Upper lobe of right lung (tissue), 1 donor: ENCODE measurements around the gene STX11. TPM values are rescaled to one million over a fixed set of nuclear protein-coding genes. Genes with fewer than 3 reads are reported as not detected.
"Not testable (repeated sequence)": the region's sequence is repeated elsewhere in the genome, so short reads cannot be mapped to it uniquely, and the experiment has no call there.

Experiments used
- ATAC-seq: fragments of 200-7000 bp; cut with Tn5 transposase; one replicate; pipeline ENCODE4 v1.9.1; 2020; ENCODE audit warnings: mild to moderate bottlenecking, moderate library complexity
- DNase-seq: peaks from one replicate; pipeline ENCODE4 v3.0.0-alpha.2; 2020
- H3K27ac ChIP-seq: fragments of 200-600 bp; one replicate; pipeline ENCODE4 v1.8.0; 2022
- H3K27me3 ChIP-seq: fragments of 200-600 bp; one replicate; pipeline ENCODE4 v1.8.0; 2022; ENCODE audit warnings: mild to moderate bottlenecking
- H3K36me3 ChIP-seq: fragments of 200-600 bp; one replicate; pipeline ENCODE4 v1.8.0; 2022
- H3K4me1 ChIP-seq: fragments of 200-600 bp; one replicate; pipeline ENCODE4 v1.8.0; 2022
- H3K4me3 ChIP-seq: fragments of 200-600 bp; one replicate; pipeline ENCODE4 v1.8.0; 2022; ENCODE audit warnings: mild to moderate bottlenecking
- H3K9me3 ChIP-seq: fragments of 200-600 bp; one replicate; pipeline ENCODE4 v1.8.0; 2022
- intact Hi-C: fragments of 100-400 bp; cut with DNase I; formaldehyde crosslinking; loops from one replicate; pipeline ENCODE4 v1.11.0; 2022
- total RNA-seq: library from RNA; stranded (reverse); fragmentation: NEBNext Ultra II Directional; extraction: Animal tissue kit (Norgen Biotek cat#: 25700); gene quantifications from one replicate; pipeline ENCODE4 v1.2.1, GENCODE V29; 2021
- TF ChIP-seq, protein P1 (sequence below): fragments of 200-600 bp; IDR thresholded peaks from one replicate; pipeline ENCODE4 v1.8.0; 2022; ENCODE audit warnings: antibody characterized with exemption
- donor health status: DM: no; HTN: yes; CAD: no; lungs with severe emphysema.

The STX11 gene
- total RNA-seq, 1 donor from 2014 or later, result 49.6 TPM

DNA sequence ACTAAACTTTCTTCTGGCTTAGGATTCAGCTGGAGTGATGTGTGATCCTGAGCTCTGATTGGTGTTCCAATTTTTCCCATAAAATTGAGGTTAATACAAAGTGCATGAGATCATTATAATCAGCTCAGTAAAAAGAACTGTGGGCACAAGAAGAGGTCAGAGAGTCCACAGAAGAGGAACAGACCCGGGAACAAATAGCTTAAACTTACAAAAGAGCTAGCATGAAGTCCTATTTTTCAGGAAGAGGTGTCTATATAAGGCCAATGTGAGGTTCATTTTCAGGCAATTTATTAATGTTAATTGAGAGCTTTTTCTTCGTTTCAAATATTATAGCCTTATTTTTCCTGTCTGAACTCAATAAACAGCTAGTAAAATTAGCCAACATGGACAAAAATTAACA, 26.9 kb upstream of the STX11 start:
- no peaks in the 10 kb centered on the region for H3K36me3 ChIP-seq
- no peaks in the 10 kb centered on the region for H3K27me3 ChIP-seq
- intact Hi-C loops, result no loop called here
- no peak overlapping the region for H3K27ac ChIP-seq
- peak; percentile 50 for ATAC-seq
- no peaks in the 10 kb centered on the region for H3K4me1 ChIP-seq
- no peak overlapping the region for H3K4me3 ChIP-seq
- no peak for DNase-seq
- TF ChIP-seq, protein P1, sequence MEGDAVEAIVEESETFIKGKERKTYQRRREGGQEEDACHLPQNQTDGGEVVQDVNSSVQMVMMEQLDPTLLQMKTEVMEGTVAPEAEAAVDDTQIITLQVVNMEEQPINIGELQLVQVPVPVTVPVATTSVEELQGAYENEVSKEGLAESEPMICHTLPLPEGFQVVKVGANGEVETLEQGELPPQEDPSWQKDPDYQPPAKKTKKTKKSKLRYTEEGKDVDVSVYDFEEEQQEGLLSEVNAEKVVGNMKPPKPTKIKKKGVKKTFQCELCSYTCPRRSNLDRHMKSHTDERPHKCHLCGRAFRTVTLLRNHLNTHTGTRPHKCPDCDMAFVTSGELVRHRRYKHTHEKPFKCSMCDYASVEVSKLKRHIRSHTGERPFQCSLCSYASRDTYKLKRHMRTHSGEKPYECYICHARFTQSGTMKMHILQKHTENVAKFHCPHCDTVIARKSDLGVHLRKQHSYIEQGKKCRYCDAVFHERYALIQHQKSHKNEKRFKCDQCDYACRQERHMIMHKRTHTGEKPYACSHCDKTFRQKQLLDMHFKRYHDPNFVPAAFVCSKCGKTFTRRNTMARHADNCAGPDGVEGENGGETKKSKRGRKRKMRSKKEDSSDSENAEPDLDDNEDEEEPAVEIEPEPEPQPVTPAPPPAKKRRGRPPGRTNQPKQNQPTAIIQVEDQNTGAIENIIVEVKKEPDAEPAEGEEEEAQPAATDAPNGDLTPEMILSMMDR, result no peak
- no peaks in the 10 kb centered on the region for H3K9me3 ChIP-seq

DNA sequence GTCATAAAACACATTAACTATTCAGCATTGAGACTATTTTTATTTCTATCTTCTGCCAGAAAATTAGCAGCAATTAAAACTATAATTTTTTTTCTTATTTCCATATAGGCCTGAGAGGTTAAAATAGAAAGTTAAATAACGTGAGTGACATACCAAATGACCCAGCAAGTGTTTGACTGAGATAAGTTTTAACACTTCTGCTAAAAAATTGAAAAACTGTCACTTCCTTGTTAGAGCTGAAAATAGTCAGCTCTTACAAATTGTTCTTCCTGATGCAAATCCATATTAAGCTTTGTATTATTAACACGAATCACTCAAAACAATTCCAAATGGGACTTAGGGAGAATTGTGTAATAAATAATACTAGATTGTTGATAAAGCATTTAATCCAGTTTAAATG, 26.5 kb upstream of the STX11 start:
- Histone ChIP-seq H3K4me1 (no peaks in the 10 kb centered on the region), H3K9me3 (no peaks in the 10 kb centered on the region), H3K27me3 (no peaks in the 10 kb centered on the region), H3K36me3 (no peaks in the 10 kb centered on the region), H3K4me3 (no peak overlapping the region), H3K27ac (no peak overlapping the region)
- TF ChIP-seq, protein P1, result no peak
- no peak for ATAC-seq
- intact Hi-C loops, result no loop called here
- no peak for DNase-seq

DNA sequence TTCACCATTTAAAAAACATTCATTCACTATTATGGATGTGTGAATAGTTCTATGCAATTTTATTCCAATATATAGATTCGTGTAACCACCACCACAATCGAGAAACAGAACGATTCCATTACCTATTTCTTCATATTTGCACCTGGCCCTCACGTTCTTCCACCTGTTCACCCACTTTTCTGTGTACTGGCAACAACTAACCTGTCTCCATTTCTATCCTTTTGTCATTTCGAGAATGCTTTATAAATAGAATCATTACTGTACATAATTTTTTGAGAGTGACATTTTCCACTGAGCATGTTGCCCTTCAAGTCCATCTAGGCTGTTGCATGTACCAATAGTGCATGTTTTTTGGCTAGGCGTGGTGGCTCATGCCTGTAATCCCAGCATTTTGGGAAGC, 23.2 kb upstream of the STX11 start:
- no peaks in the 10 kb centered on the region for H3K27me3 ChIP-seq
- H3K36me3 ChIP-seq, result no peaks in the 10 kb centered on the region
- TF ChIP-seq, protein P1, result no peak
- H3K27ac ChIP-seq, result no peak overlapping the region
- no peaks in the 10 kb centered on the region for H3K9me3 ChIP-seq
- H3K4me3 ChIP-seq, result no peak overlapping the region
- ATAC-seq, result no peak
- no peaks in the 10 kb centered on the region for H3K4me1 ChIP-seq
- intact Hi-C loops, result no loop called here
- DNase-seq, result no peak

DNA sequence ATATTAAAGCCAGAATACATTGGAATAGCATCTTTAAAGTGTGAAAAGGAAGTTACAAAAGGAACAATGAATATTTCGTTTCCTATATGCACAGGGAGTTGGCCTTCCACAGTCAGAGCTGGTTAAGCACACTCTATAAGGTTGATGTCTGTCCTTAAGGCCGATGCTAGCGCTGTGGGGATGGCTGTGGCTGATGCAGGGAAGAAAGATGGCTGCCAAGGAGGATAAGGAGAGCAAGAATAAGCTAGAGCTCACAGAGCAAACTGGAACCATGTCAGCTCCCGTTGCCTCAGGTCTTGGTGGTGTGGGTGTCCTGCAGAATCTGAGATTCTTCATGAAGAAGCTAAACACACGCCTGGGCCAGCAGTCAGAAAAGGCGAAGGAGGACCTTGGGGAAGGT, 20.8 kb upstream of the STX11 start:
- TF ChIP-seq, protein P1, result no peak
- DNase-seq, result no peak
- intact Hi-C loops, result no loop called here

DNA sequence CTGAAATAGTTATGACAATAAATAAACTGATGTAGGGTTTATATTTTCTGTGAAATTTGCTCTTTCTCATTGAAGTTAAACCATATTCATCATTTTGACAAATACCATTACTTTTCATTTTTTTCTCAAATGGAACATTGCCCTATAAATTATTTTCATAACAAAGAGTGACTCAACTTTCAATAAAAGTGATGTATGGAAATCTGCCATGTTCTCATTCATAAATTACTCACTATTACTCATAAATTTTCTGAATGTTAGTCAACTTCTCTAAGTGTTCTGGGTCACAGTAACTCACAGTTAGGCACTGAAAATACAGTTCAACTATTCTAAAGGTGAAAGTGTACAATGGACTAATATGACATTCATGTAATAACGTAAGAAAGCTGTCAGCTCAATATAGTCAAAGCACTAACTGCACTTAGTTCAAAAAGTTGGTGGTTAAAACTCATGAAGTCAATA, 19.0 kb upstream of the STX11 start:
- intact Hi-C loops, result no loop called here
- Histone ChIP-seq H3K4me3 (no peak overlapping the region), H3K4me1 (no peaks in the 10 kb centered on the region), H3K9me3 (no peaks in the 10 kb centered on the region), H3K27ac (no peak overlapping the region), H3K27me3 (no peaks in the 10 kb centered on the region), H3K36me3 (no peaks in the 10 kb centered on the region)
- TF ChIP-seq, protein P1, result no peak
- ATAC-seq (no peak), DNase-seq (no peak)

More for the DNA sequence above, 20.8 kb upstream of the STX11 start:
- Histone ChIP-seq H3K36me3 (no peaks in the 10 kb centered on the region), H3K27ac (no peak overlapping the region), H3K27me3 (no peaks in the 10 kb centered on the region), H3K4me3 (no peak overlapping the region), H3K9me3 (no peaks in the 10 kb centered on the region), H3K4me1 (no peaks in the 10 kb centered on the region)
- ATAC-seq, result no peak

DNA sequence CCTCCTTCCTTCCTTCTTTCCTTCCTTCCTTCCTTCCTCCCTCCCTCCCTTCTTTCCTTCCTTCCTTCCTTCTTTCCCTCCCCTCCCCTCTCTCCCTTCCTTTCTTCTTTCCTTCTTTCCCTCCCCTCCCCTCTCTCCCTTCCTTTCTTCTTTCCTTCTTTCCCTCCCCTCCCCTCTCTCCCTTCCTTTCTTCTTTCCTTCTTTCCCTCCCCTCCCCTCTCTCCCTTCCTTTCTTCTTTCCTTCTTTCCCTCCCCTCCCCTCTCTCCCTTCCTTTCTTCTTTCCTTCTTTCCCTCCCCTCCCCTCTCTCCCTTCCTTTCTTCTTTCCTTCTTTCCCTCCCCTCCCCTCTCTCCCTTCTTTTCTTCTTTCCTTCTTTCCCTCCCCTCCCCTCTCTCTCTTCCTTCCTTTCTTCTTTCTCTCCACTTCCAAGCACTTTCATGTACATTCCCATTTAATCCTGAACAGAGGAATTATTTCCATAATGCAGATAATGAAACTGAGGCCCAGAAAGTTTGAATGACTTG, 18.1 kb upstream of the STX11 start:
- H3K9me3 ChIP-seq, DNase-seq, H3K27me3 ChIP-seq, H3K4me3 ChIP-seq, H3K27ac ChIP-seq, intact Hi-C loops, ATAC-seq, H3K4me1 ChIP-seq, H3K36me3 ChIP-seq: not testable (repeated sequence)
